ENCODE results near the gene WASHC2A.
A peak's percentile ranks its signal among the peaks of the same experiment; 100 is the strongest.
"Not testable (repeated sequence)": the region's sequence is repeated elsewhere in the genome, so short reads cannot be mapped to it uniquely, and the experiment has no call there.

The WASHC2A gene

DNA sequence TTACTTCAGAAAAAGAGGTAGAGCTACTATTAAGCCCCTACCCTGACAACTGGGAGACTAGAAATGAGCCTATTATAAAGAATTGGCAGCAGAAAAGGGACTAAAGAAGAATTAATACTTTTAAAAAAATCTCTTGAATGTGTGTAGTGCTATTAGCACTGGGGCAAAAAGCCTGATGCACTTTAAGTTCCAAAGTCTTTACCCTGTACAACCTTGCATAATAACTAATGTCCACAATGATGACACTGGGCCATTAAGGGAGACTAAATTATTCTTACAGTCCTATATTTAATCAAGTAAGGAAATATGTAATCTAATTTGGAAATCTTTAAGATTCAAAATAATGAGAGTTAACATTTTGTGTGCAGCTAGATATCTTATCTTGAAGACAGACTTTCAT, 90.1 kb downstream of the WASHC2A start:
- not testable (repeated sequence) for DNase-seq (ENCODE audit: low spot score)

DNA sequence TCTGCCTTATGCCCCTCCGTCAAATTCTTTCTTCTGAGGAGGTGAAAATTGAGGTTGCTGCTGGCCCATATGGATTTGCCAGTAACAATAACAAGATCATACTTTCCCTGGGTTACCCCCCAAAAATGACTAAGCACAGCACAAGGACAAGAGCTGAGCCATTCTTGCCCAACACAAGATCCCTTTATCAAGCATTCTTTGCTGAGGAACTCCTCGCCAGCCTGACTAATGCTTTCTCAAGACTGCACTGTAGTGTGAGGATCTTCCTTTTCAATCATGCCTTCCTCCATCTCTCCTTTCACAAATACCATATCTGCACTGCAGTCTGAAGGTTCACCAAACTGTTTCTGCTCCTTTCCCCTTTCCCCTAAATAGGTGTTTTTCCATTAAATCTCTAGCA, 92.1 kb downstream of the WASHC2A start:
- DNase-seq (ENCODE audit: low spot score), result not testable (repeated sequence)

DNA sequence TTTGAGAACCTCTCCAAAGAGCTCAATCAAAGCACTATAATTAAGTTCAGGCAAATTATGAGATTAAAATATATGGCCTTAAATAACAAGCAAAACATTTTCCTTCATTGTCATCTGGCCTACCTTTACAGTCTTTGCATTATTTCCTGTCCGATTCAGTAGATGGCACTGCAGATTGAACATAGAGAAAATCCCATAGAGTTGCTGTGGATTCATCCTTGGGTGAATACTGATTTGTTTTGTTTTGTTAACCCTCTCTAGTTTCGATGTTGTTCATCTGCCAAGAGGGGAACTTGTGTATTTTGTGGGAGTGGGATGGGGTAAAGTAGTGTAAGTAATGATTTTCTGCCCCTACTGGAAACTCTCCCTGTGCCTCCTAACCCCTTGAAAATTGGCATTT, 97.3 kb downstream of the WASHC2A start:
- DNase-seq (ENCODE audit: low spot score), result peak; percentile 1

DNA sequence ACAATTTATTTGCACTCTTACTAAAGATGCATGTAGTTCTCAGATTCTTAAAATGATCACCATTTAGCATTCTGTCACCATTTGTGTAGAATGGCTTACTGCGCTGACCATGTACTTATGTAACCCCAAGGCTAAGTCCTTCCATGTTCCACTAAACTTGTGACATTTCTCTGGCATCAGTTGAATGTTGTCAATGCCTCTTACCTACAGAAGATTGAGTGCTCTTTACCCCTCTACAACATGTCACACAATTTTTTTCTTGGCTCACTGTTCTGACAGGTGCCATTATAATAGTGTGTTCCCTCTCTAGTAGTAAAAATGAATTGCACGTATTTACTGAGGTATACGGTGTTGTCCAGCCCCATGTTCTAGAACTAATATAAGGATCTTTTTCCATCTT, 100.1 kb downstream of the WASHC2A start:
- DNase-seq (ENCODE audit: low spot score), result not testable (repeated sequence)

DNA sequence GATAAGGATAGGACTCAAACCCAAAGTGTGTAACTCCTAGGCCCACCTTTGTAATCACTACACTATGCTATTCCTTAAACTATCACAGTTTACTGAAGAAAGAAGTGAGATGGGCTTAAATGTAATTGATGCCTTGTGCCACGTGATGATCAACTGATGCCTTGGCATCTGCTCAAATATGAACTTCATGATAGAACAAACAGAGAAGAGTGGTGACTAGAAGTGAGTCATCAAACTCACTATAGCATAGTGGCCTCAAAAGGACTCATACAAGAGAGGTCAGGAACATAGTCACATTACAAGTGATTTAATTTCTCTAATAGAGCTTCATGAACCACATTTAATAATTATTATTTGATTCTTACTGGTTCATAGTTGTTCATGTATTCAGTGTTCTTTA, 101.8 kb downstream of the WASHC2A start:
- DNase-seq (ENCODE audit: low spot score), result not testable (repeated sequence)

DNA sequence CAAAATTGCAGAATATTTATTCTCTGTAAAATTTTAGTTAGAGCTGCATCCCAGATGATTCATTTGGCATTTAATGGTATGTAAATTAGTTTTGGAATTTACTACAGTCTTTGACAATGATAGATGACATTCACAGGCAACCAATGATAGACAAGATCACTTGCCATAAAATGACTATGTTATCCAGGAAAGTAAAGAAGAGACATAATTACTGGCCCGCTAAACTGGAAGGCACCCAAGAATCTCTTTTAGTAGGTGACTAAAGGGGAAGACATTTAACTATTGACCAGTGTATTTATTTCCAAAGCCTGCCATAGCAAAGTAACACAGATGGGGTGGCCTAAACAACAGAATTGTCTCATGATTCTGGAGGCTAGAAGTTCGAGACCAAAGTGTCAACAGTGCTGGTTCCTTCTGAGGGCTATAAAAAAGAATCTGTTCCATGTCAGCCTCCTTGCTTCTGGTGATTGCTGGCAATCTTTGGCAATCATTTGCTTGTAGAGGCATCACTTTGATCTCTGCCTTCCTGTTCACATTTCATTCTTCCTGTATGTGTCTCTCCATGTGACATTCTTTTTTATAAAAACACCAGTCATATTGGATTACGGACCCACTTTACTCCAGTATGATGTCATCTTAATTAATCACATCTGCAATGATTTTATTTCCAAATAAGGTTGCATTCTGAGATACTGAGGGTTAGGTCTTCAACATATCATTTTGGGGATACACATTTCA, 107.2 kb downstream of the WASHC2A start:
- not testable (repeated sequence) for DNase-seq (ENCODE audit: low spot score)

Measured in globus pallidus (tissue), 1 donor.